Activated CD4-positive, alpha-beta T cell treated with anti-CD3 and anti-CD28 coated beads for 24 hours (primary cell): ENCODE results near the gene ARFIP1.
"Not testable (repeated sequence)": the region's sequence is repeated elsewhere in the genome, so short reads cannot be mapped to it uniquely, and the experiment has no call there.

Experiments
- DNase-seq, 2 donors: peaks; one replicate each; pipeline ENCODE4 v3.0.0-alpha.2; 2020; ENCODE audit warnings: low read depth in 2 of 2

Gene ARFIP1

GRCh38 chr4:152896811-152897210, 117.1 kb downstream of the ARFIP1 start:
- DNase-seq: no peak

- DNase-seq: not testable (repeated sequence)
These were observed 118.4 kb downstream of the ARFIP1 start for GRCh38 chr4:152898133-152898532.

- no peak for DNase-seq
These were observed 118.9 kb downstream of the ARFIP1 start for GRCh38 chr4:152898606-152899005.

GRCh38 chr4:152900395-152900794, 120.6 kb downstream of the ARFIP1 start:
- no peak for DNase-seq

GRCh38 chr4:152901205-152901604, 121.5 kb downstream of the ARFIP1 start:
- no peak for DNase-seq

GRCh38 chr4:152903658-152904057, 123.9 kb downstream of the ARFIP1 start:
- DNase-seq: no peak

- DNase-seq: no peak
These were observed 130.1 kb downstream of the ARFIP1 start for GRCh38 chr4:152909901-152910300.

- DNase-seq: no peak
These were observed 130.8 kb downstream of the ARFIP1 start for GRCh38 chr4:152910521-152910920.

- no peak for DNase-seq
These were observed 138.0 kb downstream of the ARFIP1 start for GRCh38 chr4:152917543-152918395.

- no peak for DNase-seq
These were observed 140.1 kb downstream of the ARFIP1 start for GRCh38 chr4:152919826-152920225.

- DNase-seq: no peak
These were observed 141.0 kb downstream of the ARFIP1 start for GRCh38 chr4:152920768-152921167.

GRCh38 chr4:152921284-152921683, 141.5 kb downstream of the ARFIP1 start:
- DNase-seq: no peak

- no peak for DNase-seq
These were observed 146.1 kb downstream of the ARFIP1 start for GRCh38 chr4:152925851-152926250.

GRCh38 chr4:152926959-152927358, 147.2 kb downstream of the ARFIP1 start:
- no peak for DNase-seq

- no peak for DNase-seq
These were observed 148.0 kb downstream of the ARFIP1 start for GRCh38 chr4:152927737-152928136.

GRCh38 chr4:152928286-152928685, 148.5 kb downstream of the ARFIP1 start:
- no peak for DNase-seq

GRCh38 chr4:152929888-152930287, 150.1 kb downstream of the ARFIP1 start:
- DNase-seq: no peak

GRCh38 chr4:152935143-152935542, 155.4 kb downstream of the ARFIP1 start:
- no peak for DNase-seq

GRCh38 chr4:152935631-152936445, 156.1 kb downstream of the ARFIP1 start, which contains the start of gene FHDC1:
FHDC1 (plus strand) TSS chr4:152936323; CDS start chr4:152943058, 6,735 bp downstream.
- DNase-seq: no peak

- DNase-seq: no peak
These were observed 156.9 kb downstream of the ARFIP1 start for GRCh38 chr4:152936446-152937335.

GRCh38 chr4:152937336-152938236, 157.8 kb downstream of the ARFIP1 start:
- DNase-seq: no peak
